GM06990 (cell line): ENCODE results near the gene CPNE5.
"Not testable (repeated sequence)": the region's sequence is repeated elsewhere in the genome, so short reads cannot be mapped to it uniquely, and the experiment has no call there.

Experiments used
- DNase-seq: peaks from one replicate; pipeline ENCODE4 v3.0.0-alpha.2; 2011; ENCODE audit not compliant: insufficient read length; ENCODE audit errors: extremely low read depth
- H3K27me3 ChIP-seq: replicated peaks from 2 replicates; pipeline ENCODE4 v1.6.0; 2011; ENCODE audit warnings: low read length; ENCODE audit not compliant: control insufficient read depth, insufficient read depth
- H3K36me3 ChIP-seq: 2 replicates; pipeline ENCODE4 v1.5.1; 2011; ENCODE audit warnings: low read length; ENCODE audit not compliant: control insufficient read depth, insufficient read depth
- H3K4me3 ChIP-seq: replicated peaks from 2 replicates; pipeline ENCODE4 v1.5.1; 2011; ENCODE audit warnings: low read depth, mild to moderate bottlenecking, control low read depth, low read length
- CTCF ChIP-seq: IDR thresholded peaks from 2 replicates; pipeline ENCODE4 v1.5.1; 2011; ENCODE audit warnings: low read length, control low read depth, mild to moderate bottlenecking, inconsistent platforms; ENCODE audit not compliant: insufficient read depth, poor library complexity, severe bottlenecking

The CPNE5 gene

GRCh38 chr6:36712816-36713215 lies 126.4 kb downstream of the CPNE5 start:
- Histone ChIP-seq H3K27me3 (no peaks in the 10 kb centered on the region), H3K4me3 (no peak overlapping the region), H3K36me3 (no peaks in the 10 kb centered on the region)
- no peak for DNase-seq
- no peak for TF ChIP-seq CTCF

GRCh38 chr6:36706339-36706738 lies 132.9 kb downstream of the CPNE5 start:
- Histone ChIP-seq H3K27me3 (no peaks in the 10 kb centered on the region), H3K4me3 (no peak overlapping the region), H3K36me3 (no peaks in the 10 kb centered on the region)
- TF ChIP-seq CTCF: no peak
- no peak for DNase-seq

GRCh38 chr6:36704961-36705577 lies 134.2 kb downstream of the CPNE5 start:
- not testable (repeated sequence) for DNase-seq, H3K27me3 ChIP-seq, H3K4me3 ChIP-seq, H3K36me3 ChIP-seq

GRCh38 chr6:36703982-36704381 lies 135.3 kb downstream of the CPNE5 start:
- no peak overlapping the region for H3K4me3 ChIP-seq
- no peaks in the 10 kb centered on the region for H3K36me3 ChIP-seq
- no peak for TF ChIP-seq CTCF
- H3K27me3 ChIP-seq: no peaks in the 10 kb centered on the region
- DNase-seq: no peak

GRCh38 chr6:36703081-36703606 lies 136.1 kb downstream of the CPNE5 start:
- DNase-seq: no peak
- TF ChIP-seq CTCF: no peak
- H3K4me3 ChIP-seq: no peak overlapping the region
- no peaks in the 10 kb centered on the region for H3K36me3 ChIP-seq
- no peaks in the 10 kb centered on the region for H3K27me3 ChIP-seq

- Histone ChIP-seq H3K27me3 (no peaks in the 10 kb centered on the region), H3K4me3 (no peak overlapping the region), H3K36me3 (no peaks in the 10 kb centered on the region)
- no peak for DNase-seq
- TF ChIP-seq CTCF: no peak
Measured at GRCh38 chr6:36702656-36703055, 136.6 kb downstream of the CPNE5 start.
